ENCODE data around the gene UBE2G1. TPM values are rescaled to one million over a fixed set of nuclear protein-coding genes. Genes with fewer than 3 reads are reported as not detected.

UBE2G1 gene
- total and polyA plus RNA-seq, 2 of the 13 experiments (the other 11 are each of a cell fraction or from before 2014, with no cell fraction given) = 27.9 to 42.6 TPM

- H3K9ac ChIP-seq (ENCODE audit: insufficient read depth, low read depth, low read length) = no peak overlapping the region
- H3K4me1 ChIP-seq (ENCODE audit: insufficient read depth, low read length) = peaks cover 33% of the 10 kb centered on the region
- TF ChIP-seq CEBPG (CRISPR knock-in tag; IDR thresholded peaks at IDR 0.05) (no peak), TCF7 (IDR thresholded peaks at IDR 0.05; ENCODE audit: low read depth) (no peak), XRCC5 (optimal IDR thresholded peaks at IDR 0.05; ENCODE audit: low read length) (no peak), STAG1 (CRISPR knock-in tag; IDR thresholded peaks at IDR 0.05) (peak; percentile 29), ZNF879 (CRISPR knock-in tag; IDR thresholded peaks at IDR 0.05) (no peak), HNF4G (IDR thresholded peaks at IDR 0.05; ENCODE audit: borderline replicate concordance, low read depth, low read length) (no peak), HNF4G (CRISPR knock-in tag; IDR thresholded peaks at IDR 0.05; ENCODE audit: borderline replicate concordance, low read depth) (no peak), SIN3B (IDR thresholded peaks at IDR 0.05; ENCODE audit: low read length) (no peak), POLR2G (IDR thresholded peaks at IDR 0.05; ENCODE audit: low read depth, low read length) (no peak), ZNF333 (CRISPR knock-in tag; IDR thresholded peaks at IDR 0.05; ENCODE audit: borderline replicate concordance) (no peak), NFATC3 (CRISPR knock-in tag; IDR thresholded peaks at IDR 0.05) (no peak)
- TF ChIP-seq, protein P1, sequence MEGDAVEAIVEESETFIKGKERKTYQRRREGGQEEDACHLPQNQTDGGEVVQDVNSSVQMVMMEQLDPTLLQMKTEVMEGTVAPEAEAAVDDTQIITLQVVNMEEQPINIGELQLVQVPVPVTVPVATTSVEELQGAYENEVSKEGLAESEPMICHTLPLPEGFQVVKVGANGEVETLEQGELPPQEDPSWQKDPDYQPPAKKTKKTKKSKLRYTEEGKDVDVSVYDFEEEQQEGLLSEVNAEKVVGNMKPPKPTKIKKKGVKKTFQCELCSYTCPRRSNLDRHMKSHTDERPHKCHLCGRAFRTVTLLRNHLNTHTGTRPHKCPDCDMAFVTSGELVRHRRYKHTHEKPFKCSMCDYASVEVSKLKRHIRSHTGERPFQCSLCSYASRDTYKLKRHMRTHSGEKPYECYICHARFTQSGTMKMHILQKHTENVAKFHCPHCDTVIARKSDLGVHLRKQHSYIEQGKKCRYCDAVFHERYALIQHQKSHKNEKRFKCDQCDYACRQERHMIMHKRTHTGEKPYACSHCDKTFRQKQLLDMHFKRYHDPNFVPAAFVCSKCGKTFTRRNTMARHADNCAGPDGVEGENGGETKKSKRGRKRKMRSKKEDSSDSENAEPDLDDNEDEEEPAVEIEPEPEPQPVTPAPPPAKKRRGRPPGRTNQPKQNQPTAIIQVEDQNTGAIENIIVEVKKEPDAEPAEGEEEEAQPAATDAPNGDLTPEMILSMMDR (CRISPR knock-in tag; IDR thresholded peaks at IDR 0.05) = peak; percentile 30
- no TSS peak for BruUV-seq (replicated peaks)
- ATAC-seq (no peak), DNase-seq (ENCODE audit: low spot score) (no peak), FAIRE-seq (no peak)
- H3K4me3 ChIP-seq (replicated peaks in 1 of 3; ENCODE audit: insufficient read depth in 1 of 3, low read depth in 2 of 3, low read length in 3 of 3) = no peak overlapping the region
- H3K4me2 ChIP-seq (ENCODE audit: low read depth, low read length) = no peak overlapping the region
- H2AFZ ChIP-seq (ENCODE audit: low read length) = no peak overlapping the region
- H3K79me2 ChIP-seq (ENCODE audit: insufficient read depth, low read length) = peaks cover 81% of the 10 kb centered on the region
- H3K36me3 ChIP-seq (replicated peaks in 1 of 2; ENCODE audit: control insufficient read depth in 1 of 2, insufficient read depth in 2 of 2, low read length in 2 of 2) = peaks cover 1 to 5% of the 10 kb centered on the region in 2 experiments; a peak in 3 of 5 replicates
- intact Hi-C loops (cut with micrococcal nuclease; ENCODE audit: unreplicated experiment) = no loop called here
- in situ Hi-C loops (cut with HindIII; ENCODE audit: extremely low pct_ligation_motif_present, low pct_unique_long_range_greater_than_20kb) = no loop called here
- H3K27me3 ChIP-seq (ENCODE audit: control insufficient read depth in 1 of 2, insufficient read depth in 2 of 2, low read length in 2 of 2) = no peaks in the 10 kb centered on the region
- no peak overlapping the region for H3K27ac ChIP-seq (ENCODE audit: extremely low read length, insufficient read depth, low read length)
- ChIA-PET POLR2A (no interaction called here), CTCF (ENCODE audit: low intra/inter-chr PET ratio, low total read pairs) (no interaction called here)
- peaks cover 7% of the 10 kb centered on the region for H4K20me1 ChIP-seq (ENCODE audit: insufficient read depth, low read length)
- H3K9me3 ChIP-seq (ENCODE audit: low read length) = no peaks in the 10 kb centered on the region
- WGBS (ENCODE audit: low lambda C conversion rate) = 90% methylated on average over 4 of the region's 4 CpGs
Observed at GRCh38 chr17:4362141-4362540, 4.3 kb downstream of the UBE2G1 start.

All from HepG2 (cell line).